IgD-negative memory B cell (primary cell): ENCODE measurements around the gene MAN2A2. TPM values are rescaled to one million over a fixed set of nuclear protein-coding genes. Genes with fewer than 3 reads are reported as not detected.
"Not testable (repeated sequence)": the region's sequence is repeated elsewhere in the genome, so short reads cannot be mapped to it uniquely, and the experiment has no call there.

Source experiments
- H3K27ac Mint-ChIP-seq, 3 donors: one replicate each; pipeline ENCODE4 v1.8.0; 2020 to 2022; ENCODE audit warnings: mild to moderate bottlenecking in 3 of 3, mixed read lengths in 3 of 3, moderate library complexity in 1 of 3
- H3K27me3 Mint-ChIP-seq: one replicate; pipeline ENCODE4 v1.8.0; 2021; ENCODE audit warnings: mixed read lengths
- H3K36me3 Mint-ChIP-seq: one replicate; pipeline ENCODE4 v1.8.0; 2020; ENCODE audit warnings: mild to moderate bottlenecking, mixed read lengths
- H3K4me1 Mint-ChIP-seq, 3 donors: one replicate each; pipeline ENCODE4 v1.8.0; 2020 to 2022; ENCODE audit warnings: mixed read lengths in 3 of 3, mild to moderate bottlenecking in 1 of 3
- H3K4me3 Mint-ChIP-seq, 4 donors: one replicate each; pipeline ENCODE4 v1.8.0; 2020 to 2022; ENCODE audit warnings: mild to moderate bottlenecking in 4 of 4, mixed read lengths in 4 of 4, moderate library complexity in 3 of 4
- H3K9me3 Mint-ChIP-seq, 3 donors: one replicate each; pipeline ENCODE4 v1.8.0; 2020 to 2021; ENCODE audit warnings: mixed read lengths in 3 of 3, mild to moderate bottlenecking in 1 of 3
- polyA plus RNA-seq: library from polyadenylated mRNA; unstranded; fragments of 300-500 nt; fragmentation: Illumina TruSeq; gene quantifications from one replicate; pipeline ENCODE4 v1.2.3, GENCODE V29; 2021

MAN2A2 gene
- polyA plus RNA-seq, 1 donor from 2014 or later = 9.1 TPM

DNA sequence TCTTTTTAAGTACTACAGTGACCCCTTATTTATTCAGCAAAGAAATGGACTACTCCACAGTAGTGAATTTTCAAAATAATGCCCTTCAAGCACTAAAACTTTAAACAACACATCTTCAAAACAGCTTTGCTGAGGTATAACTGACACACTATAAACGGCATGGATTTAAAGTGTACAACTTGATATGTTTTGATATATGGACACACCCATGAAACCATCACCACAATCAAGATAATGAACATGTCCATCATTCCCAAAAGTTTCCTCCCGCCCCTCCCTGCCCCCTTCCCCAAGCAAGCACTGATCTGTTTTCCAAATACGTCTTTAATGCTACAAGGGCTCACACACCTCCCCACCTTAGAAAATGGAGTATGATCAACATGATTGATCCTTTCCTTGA is 36.3 kb upstream of the MAN2A2 start:
- peak overlapping the region in 1 of 4 donors; percentile 59 for H3K4me3 Mint-ChIP-seq
- H3K9me3 Mint-ChIP-seq = no peaks in the 10 kb centered on the region
- no peaks in the 10 kb centered on the region for H3K27me3 Mint-ChIP-seq
- H3K36me3 Mint-ChIP-seq = no peaks in the 10 kb centered on the region
- peak overlapping the region in 1 of 3 donors; percentile 43 for H3K27ac Mint-ChIP-seq
- H3K4me1 Mint-ChIP-seq = peaks cover 27 to 39% (median 35%) of the 10 kb centered on the region in 3 donors

DNA sequence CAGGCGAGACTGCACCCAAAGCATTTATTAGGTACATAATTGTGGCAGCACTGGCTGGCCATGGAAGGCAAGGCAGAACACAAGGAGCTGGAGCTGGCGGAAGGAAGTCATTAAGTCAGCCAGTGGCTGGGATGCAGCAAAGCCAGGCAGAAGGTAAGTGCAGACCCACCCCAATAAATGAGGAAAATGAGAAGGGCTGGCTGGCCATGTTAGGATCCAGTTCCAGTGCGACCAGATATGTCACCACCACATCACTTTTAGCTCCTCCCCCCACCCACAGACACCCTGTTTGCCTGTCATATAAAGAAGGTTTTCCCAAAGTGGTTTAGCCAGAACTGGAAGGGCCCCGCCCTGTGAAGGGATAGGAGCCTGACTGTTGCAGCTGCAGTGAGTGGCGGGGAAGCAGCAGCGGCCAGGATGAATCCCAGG is 34.8 kb upstream of the MAN2A2 start, which contains the start of gene FURIN:
Gene FURIN, plus strand, starts transcription at position 328 of the 429 bp plus-strand sequence. CDS start 7,153 bp downstream, outside the sequence.
- H3K27me3 Mint-ChIP-seq = no peaks in the 10 kb centered on the region
- no peaks in the 10 kb centered on the region for H3K9me3 Mint-ChIP-seq
- no peaks in the 10 kb centered on the region for H3K36me3 Mint-ChIP-seq
- peak within 1 kb of the TSS; percentile 76 to 88 (median 80) for H3K27ac Mint-ChIP-seq
- peaks cover 34 to 45% (median 41%) of the 10 kb centered on the region in 3 donors for H3K4me1 Mint-ChIP-seq
- peak within 1 kb of the TSS; percentile 48 to 94 (median 89) for H3K4me3 Mint-ChIP-seq

DNA sequence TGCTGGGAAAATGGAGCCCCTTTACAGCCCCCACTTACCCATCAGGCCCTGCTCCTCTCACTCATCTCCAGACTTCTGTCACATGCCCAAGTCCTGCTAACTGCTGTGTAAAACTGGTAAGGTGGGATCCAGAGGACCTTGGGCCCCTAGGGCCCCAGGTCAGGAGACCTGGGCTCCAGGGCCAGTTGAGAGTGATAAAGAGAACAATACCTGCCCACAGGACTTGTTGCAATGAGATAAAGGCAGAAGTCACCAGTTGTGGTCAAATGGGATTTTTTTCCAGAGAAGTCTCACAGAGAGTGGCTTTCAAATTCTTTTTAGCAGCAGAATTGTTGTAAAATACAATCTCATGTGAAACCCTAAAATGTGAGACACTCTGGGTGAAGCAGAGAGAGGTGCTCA is 34.0 kb upstream of the MAN2A2 start:
- peaks cover 27 to 39% (median 34%) of the 10 kb centered on the region in 3 donors for H3K4me1 Mint-ChIP-seq
- peak overlapping the region in 3 of 4 donors; percentile 85 to 94 (median 93) for H3K4me3 Mint-ChIP-seq
- H3K27ac Mint-ChIP-seq = peak overlapping the region; percentile 76 to 88 (median 80)
- H3K27me3 Mint-ChIP-seq = no peaks in the 10 kb centered on the region
- H3K9me3 Mint-ChIP-seq = no peaks in the 10 kb centered on the region
- H3K36me3 Mint-ChIP-seq = no peaks in the 10 kb centered on the region

DNA sequence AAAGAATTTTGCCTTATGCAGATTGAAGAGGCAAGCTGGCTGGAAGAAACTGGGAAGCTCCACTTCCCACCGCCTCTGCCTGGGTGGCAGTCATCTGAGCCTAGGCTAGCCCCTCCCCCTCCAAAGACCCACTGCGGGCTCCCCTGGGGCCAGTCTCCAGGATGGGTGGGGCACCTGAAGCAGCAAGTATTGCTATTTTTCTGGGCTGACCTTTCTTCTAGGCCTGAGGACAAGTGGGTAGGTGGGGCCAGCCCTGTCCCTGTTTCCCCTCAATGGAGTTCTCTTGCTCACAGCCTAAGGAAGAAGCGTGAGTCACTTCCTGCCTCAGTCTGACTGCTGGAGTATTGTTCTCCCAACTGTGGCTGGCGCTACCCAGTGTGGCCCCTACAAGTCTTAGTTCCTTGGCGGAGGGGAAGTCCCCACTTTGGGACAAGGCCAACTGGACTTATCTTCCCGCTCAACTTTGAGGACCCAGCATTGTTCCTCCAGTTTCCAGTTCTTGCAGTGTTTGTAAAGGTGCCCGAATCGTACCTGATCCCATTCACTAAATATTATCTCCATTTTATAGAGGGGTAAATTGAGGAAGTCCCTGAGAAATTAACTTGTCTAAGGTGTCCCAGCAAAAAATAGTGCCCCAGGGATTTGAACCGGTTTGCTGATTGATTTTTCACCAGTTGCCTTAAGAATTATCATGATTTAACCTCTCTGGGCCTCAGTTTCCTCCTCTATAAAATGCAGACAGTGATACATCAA is 33.3 kb upstream of the MAN2A2 start:
- Mint-ChIP-seq H3K9me3 (no peaks in the 10 kb centered on the region), H3K4me3 (peak overlapping the region; percentile 85 to 94 (median 90)), H3K27ac (peak overlapping the region; percentile 76 to 88 (median 80)), H3K36me3 (no peaks in the 10 kb centered on the region), H3K27me3 (no peaks in the 10 kb centered on the region), H3K4me1 (peaks cover 27 to 39% (median 34%) of the 10 kb centered on the region in 3 donors)

DNA sequence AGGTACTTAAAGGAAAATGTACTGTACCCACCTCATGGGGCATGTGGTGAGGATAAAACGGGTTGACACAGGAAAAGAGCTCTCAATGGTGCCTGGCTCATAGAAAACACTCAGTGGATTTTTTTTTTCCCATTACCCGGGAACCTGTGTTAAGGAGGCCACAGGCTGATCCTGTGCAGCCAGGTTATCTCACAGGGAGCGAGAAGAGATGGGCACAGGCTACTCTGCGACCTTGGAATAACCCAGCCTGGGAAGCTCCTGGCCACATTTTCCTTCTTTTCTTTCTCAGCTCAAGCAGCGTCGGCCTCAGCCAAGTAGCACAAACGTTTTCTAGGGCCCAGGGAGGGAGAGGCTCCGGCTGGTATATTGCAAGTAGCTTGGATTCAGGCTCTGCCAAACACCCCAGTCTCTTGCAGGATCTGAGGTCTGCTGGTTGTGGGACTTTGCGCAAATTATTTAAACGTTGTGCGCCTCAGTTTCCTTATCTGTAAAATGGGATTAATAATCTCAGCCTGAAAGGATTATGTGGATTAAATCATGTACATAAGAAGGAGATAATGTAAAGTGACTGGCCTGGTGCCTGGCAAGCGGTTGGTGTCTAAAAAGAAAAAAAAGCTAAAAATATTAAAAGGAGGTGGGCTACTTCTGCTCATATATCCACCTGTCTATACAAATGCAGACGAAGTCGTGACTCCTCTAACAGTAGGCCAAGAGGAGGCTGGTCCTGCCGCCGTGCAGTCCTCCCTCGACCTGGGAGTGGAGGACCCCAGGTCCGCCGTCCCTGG is 32.6 kb upstream of the MAN2A2 start:
- Mint-ChIP-seq H3K9me3 (no peaks in the 10 kb centered on the region), H3K36me3 (no peaks in the 10 kb centered on the region), H3K4me3 (peak overlapping the region; percentile 85 to 94 (median 90)), H3K4me1 (peaks cover 27 to 39% (median 34%) of the 10 kb centered on the region in 3 donors), H3K27me3 (no peaks in the 10 kb centered on the region), H3K27ac (peak overlapping the region; percentile 76 to 88 (median 80))

DNA sequence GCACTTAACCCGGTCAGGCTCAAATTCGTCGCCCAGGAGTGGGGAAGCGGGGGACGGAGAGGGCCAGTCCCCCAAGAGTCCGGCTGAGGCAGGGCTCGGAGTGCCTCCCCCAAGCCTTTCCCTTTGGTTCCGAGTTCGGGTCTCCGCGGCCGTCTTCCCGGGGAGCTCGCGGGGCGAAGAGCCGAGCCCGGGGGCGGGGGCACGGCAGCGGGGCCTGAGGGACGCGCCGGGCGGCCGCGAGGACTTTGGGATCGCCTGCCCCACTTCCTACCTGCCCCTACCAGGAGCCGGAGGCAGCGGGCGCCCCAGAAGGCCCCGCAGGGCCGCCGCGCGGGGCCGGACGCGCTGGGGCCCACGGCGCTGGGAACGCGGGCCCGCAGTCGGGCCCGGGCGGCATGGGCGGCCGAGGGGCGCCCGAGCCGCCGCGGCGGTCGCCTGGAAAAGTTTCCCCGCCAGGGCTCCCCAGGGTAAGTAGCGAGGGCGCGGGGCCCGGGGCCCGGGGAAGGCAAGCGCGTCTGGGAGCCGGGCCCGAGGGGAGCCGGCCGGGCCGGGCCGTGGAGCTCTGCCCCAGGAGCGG is 31.9 kb upstream of the MAN2A2 start:
- no peaks in the 10 kb centered on the region for H3K36me3 Mint-ChIP-seq
- peak overlapping the region; percentile 76 to 88 (median 80) for H3K27ac Mint-ChIP-seq
- H3K4me3 Mint-ChIP-seq = peak overlapping the region; percentile 85 to 94 (median 90)
- no peaks in the 10 kb centered on the region for H3K9me3 Mint-ChIP-seq
- peaks cover 27 to 39% (median 34%) of the 10 kb centered on the region in 3 donors for H3K4me1 Mint-ChIP-seq
- H3K27me3 Mint-ChIP-seq = no peaks in the 10 kb centered on the region

DNA sequence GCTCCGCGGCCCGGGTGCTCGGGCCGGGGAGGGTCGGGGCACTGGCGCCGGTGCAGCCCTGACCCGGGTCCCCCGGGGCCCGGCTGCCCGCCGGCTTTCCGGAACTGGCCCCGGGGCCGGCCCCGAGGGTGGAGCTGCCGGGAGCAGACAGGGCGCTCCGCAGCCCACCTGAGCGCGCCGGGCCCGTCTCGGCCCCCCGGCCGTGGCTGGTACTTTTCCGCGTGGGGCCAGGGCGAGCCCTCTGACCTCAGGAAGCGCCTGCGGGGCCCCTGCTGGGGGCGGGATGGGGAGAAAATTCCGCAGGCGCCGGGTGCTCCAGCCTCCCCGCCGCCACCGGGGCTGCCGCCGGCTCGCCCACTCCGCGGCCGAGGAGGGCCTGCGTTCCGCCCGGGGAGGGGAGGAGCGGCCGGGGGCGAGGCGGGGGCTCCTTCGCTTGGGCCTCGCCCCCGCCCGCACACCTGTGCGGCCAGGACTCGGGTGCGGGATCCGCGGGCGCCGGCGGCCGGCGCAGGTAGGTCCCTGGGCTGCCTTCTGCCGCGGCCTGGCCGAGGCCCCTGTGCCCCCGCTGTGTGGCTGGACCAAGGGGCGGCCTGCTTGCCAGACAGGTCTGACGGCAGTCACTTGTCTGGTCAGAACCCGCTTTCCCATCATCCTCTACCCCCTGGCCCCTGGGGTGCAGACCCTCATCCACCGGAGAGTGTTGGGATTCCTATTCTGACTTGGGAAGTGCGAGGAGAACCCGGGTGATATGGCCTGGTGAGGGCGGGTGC is 31.2 kb upstream of the MAN2A2 start:
- peak overlapping the region; percentile 85 to 96 (median 91) for H3K4me3 Mint-ChIP-seq
- peak overlapping the region; percentile 75 to 94 (median 93) for H3K27ac Mint-ChIP-seq
- H3K27me3 Mint-ChIP-seq = no peaks in the 10 kb centered on the region
- no peaks in the 10 kb centered on the region for H3K9me3 Mint-ChIP-seq
- H3K4me1 Mint-ChIP-seq = peaks cover 27 to 34% (median 34%) of the 10 kb centered on the region in 3 donors
- no peaks in the 10 kb centered on the region for H3K36me3 Mint-ChIP-seq

DNA sequence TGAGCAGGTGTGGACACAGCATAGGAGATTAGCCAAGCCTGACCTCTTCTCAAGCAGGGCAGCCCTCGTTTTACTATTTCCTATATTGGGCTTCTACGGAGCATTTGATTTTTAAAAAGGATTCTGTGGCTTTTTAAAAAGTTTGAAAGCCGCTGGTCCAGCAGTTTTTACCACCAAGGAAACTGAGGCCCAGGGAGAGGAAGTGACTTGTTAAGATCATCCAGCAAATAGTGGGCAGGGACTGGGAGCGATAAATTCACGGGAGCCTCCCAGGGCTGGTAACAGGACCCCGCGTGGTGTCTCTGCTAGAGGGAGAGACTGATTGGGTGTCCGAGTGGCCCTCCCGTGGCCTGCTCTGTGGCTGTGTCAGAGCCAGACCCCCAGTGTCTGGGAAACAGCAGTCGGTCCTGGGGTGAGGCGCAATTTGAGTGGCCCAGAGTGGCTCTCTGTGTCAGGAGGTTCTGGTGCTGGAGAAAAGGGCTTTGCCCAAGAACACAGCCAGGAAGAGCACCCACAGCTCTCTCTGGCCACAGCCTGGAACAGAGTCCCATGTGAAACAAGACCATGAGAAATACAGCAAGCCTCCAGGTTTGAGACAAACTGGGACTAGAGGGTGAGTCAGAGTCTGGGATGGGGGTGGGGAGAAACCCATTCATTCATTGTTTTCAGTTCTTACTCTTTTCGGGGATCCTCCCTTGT is 30.5 kb upstream of the MAN2A2 start:
- Mint-ChIP-seq H3K9me3 (no peaks in the 10 kb centered on the region), H3K27me3 (no peaks in the 10 kb centered on the region), H3K4me3 (peak overlapping the region; percentile 85 to 96 (median 91)), H3K4me1 (peaks cover 27 to 33% (median 31%) of the 10 kb centered on the region in 3 donors), H3K36me3 (no peaks in the 10 kb centered on the region), H3K27ac (peak overlapping the region; percentile 75 to 94 (median 93))

DNA sequence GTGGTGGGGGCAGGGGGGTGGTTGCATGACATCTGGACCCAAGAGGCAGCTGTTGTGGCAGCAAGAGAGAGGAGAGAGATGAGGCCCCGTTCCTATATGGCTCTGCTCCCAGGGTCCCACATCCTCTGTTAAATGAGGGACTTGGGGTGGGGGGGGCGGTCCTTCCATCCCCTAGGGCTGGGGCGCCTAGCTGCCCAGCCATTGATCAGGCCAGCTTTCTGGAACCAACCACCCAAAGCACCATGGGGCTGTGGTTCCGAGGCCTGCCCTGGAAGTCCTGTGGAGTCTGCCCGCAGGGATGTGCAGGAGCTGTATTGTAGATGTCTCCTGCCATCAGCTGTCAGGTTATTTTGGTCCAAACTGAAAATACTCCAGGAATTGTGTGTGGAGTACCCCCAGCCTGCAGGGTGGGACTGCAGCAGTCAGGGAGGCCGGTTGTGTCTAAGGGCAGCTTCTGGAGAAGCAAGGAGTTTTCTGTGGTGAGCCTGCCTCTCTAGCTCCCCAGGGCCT is 29.6 kb upstream of the MAN2A2 start:
- Mint-ChIP-seq H3K9me3 (no peaks in the 10 kb centered on the region), H3K27ac (peak overlapping the region in 1 of 3 donors; percentile 94), H3K27me3 (no peaks in the 10 kb centered on the region), H3K4me1 (peaks cover 25 to 31% (median 29%) of the 10 kb centered on the region in 3 donors), H3K4me3 (peak overlapping the region in 3 of 4 donors; percentile 27 to 95 (median 85)), H3K36me3 (no peaks in the 10 kb centered on the region)

DNA sequence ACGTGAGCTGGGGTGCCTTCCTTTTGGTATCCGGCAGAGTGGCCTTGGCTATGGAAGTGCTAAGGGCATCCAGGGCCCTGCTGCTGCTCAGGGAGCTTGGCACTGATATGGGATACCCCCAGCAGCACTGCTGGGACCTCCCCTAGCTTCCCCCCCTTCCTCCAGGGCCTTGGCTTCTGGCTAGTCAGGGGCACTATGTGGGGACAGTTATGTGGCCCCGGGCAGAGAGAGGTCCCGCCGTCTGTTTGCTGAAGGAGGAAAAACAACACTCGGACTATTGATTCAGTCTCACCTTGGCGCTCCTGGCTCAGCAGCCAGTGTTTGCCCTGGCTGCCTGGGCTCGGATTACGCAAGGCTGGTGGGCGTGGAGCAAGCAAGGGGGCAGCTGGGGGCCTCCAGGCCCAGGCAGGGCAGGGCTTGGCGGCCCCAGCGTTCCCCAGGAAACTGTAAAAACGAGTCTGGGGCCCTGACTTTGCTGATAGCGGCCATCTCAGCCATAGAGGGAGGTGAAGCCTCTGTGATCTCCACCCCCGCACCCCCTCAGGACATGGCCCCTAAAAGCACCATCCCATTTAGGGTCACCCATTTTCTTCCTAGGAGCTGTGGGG is 29.0 kb upstream of the MAN2A2 start:
- H3K4me3 Mint-ChIP-seq = peak overlapping the region in 1 of 4 donors; percentile 85
- H3K36me3 Mint-ChIP-seq = no peaks in the 10 kb centered on the region
- H3K4me1 Mint-ChIP-seq = peaks cover 24 to 26% (median 24%) of the 10 kb centered on the region in 3 donors
- no peaks in the 10 kb centered on the region for H3K9me3 Mint-ChIP-seq
- H3K27ac Mint-ChIP-seq = peak overlapping the region in 1 of 3 donors; percentile 32
- H3K27me3 Mint-ChIP-seq = no peaks in the 10 kb centered on the region

DNA sequence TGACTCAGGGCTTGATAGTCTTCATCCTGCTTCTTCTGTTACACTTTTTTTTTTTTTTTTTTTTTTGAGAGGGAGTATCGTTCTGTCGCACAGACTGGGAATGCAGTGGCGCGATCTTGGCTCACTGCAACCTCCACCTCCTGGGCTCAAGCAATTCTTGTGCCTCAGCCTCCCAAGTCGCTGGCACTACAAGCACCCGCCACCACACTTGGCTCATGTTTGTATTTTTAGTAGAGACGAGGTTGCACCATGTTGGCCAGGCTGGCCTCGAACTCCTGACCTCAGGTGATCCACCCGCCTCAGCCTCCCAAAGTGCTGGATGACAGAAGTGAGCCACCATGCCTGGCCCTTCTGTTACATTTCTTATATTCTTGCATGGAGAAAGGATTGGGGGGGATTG is 28.1 kb upstream of the MAN2A2 start:
- H3K27ac Mint-ChIP-seq, H3K27me3 Mint-ChIP-seq, H3K36me3 Mint-ChIP-seq, H3K4me3 Mint-ChIP-seq, H3K9me3 Mint-ChIP-seq: not testable (repeated sequence)
- peaks cover 15 to 17% (median 17%) of the 10 kb centered on the region in 3 donors for H3K4me1 Mint-ChIP-seq

DNA sequence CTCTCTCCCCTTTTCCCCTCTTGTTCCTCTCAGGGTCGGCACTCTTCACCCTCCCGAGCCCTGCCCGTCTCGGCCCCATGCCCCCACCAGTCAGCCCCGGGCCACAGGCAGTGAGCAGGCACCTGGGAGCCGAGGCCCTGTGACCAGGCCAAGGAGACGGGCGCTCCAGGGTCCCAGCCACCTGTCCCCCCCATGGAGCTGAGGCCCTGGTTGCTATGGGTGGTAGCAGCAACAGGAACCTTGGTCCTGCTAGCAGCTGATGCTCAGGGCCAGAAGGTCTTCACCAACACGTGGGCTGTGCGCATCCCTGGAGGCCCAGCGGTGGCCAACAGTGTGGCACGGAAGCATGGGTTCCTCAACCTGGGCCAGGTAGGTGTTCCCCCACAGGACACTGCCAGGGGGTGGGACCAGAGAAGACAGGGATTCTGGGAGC is 27.5 kb upstream of the MAN2A2 start:
- peaks cover 9 to 12% (median 11%) of the 10 kb centered on the region in 3 donors for H3K4me1 Mint-ChIP-seq
- H3K4me3 Mint-ChIP-seq = no peak overlapping the region
- no peaks in the 10 kb centered on the region for H3K9me3 Mint-ChIP-seq
- no peaks in the 10 kb centered on the region for H3K36me3 Mint-ChIP-seq
- no peaks in the 10 kb centered on the region for H3K27me3 Mint-ChIP-seq
- no peak overlapping the region for H3K27ac Mint-ChIP-seq

DNA sequence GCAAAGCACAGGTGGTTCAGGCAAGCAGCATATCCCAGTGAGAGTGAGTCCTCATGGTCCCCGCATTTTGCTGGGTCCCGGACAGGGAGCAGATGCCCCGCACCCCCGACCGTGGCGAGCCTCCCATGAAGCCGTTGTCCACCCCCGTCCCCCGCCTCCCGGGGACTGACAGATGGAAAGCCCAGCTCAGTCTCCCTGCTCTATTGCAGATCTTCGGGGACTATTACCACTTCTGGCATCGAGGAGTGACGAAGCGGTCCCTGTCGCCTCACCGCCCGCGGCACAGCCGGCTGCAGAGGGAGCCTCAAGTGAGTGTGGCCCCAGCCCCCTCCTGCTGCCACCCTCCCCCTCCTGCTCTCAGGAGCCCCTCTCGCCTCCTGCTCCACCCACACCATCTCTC is 27.1 kb upstream of the MAN2A2 start:
- Mint-ChIP-seq H3K4me3 (no peak overlapping the region), H3K36me3 (no peaks in the 10 kb centered on the region), H3K27ac (peak overlapping the region in 1 of 3 donors; percentile 34), H3K4me1 (peaks cover 7 to 9% (median 7%) of the 10 kb centered on the region in 3 donors), H3K27me3 (no peaks in the 10 kb centered on the region), H3K9me3 (no peaks in the 10 kb centered on the region)
